ENCODE results near the gene GET4. TPM values are rescaled to one million over a fixed set of nuclear protein-coding genes. Genes with fewer than 3 reads are reported as not detected.

The GET4 gene
- polyA plus RNA-seq, 1 donor (not counting 4 experiments of a cell fraction or from before 2014, with no cell fraction given), result 21.1 TPM

DNA sequence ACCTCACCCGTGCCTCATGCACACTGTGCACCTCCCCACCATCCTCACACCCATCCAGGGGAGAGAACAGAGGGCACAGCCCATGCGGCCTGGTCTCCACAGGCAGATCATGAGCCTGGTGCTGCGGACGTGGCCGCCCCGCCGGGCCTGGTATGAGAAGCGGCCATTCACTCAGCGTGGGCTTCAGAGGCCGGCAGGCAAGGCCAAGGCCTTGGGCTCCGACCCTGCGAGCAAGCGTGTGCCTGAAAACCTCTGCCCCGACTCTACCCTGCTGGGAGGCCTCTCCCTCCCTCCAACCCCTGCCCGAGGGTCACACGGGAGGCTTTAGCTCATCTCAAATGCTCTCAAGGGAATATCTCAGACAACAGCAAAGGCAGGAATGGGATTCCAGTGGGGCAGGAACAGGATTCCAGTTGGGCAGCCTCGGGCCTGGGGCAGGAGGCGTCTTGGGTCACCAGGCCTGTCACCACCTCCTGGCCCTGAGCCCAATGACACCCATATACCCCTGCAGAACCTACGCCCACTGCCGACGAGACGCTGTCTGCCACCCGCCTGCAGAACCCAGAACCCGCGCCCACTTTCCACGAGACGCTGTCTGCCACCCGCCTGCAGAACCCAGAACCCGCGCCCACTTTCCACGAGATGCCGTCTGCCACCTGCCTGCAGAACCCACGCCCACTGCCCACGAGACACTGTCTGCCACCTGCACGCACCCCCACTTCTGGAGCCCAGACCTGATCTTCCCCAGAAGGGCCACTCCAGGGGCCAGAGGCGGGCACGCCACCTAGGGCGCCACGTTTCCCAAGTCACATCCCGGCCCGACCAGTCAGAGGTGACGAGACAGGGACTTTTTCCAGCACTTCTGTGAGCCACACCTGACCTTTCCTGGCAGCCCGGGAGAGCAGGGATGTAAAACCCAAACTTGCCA, 39.2 kb downstream of the GET4 start:
- no peaks in the 10 kb centered on the region for H3K9me3 ChIP-seq (ENCODE audit: control insufficient read depth, low read depth, low read length)
- no peaks in the 10 kb centered on the region for H3K9me1 ChIP-seq (ENCODE audit: control insufficient read depth, extremely low read depth, insufficient read depth, low read length)
- H4K20me1 ChIP-seq (ENCODE audit: control insufficient read depth, extremely low read depth, insufficient read depth, low read length), result no peaks in the 10 kb centered on the region
- no peak overlapping the region for H3K27ac ChIP-seq (ENCODE audit: control insufficient read depth, insufficient read depth, low read length)
- no peak overlapping the region for H2AFZ ChIP-seq (ENCODE audit: control insufficient read depth, low read length)
- no peak for TF ChIP-seq EZH2 (IDR thresholded peaks at IDR 0.05; ENCODE audit: low read length)
- TF ChIP-seq, protein P1, sequence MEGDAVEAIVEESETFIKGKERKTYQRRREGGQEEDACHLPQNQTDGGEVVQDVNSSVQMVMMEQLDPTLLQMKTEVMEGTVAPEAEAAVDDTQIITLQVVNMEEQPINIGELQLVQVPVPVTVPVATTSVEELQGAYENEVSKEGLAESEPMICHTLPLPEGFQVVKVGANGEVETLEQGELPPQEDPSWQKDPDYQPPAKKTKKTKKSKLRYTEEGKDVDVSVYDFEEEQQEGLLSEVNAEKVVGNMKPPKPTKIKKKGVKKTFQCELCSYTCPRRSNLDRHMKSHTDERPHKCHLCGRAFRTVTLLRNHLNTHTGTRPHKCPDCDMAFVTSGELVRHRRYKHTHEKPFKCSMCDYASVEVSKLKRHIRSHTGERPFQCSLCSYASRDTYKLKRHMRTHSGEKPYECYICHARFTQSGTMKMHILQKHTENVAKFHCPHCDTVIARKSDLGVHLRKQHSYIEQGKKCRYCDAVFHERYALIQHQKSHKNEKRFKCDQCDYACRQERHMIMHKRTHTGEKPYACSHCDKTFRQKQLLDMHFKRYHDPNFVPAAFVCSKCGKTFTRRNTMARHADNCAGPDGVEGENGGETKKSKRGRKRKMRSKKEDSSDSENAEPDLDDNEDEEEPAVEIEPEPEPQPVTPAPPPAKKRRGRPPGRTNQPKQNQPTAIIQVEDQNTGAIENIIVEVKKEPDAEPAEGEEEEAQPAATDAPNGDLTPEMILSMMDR (optimal IDR thresholded peaks at IDR 0.05 in 1 of 3, IDR thresholded peaks at IDR 0.05 in 1 of 3, conservative IDR thresholded peaks at IDR 0.05 in 1 of 3; ENCODE audit: extremely low read depth in 1 of 3, insufficient read depth in 2 of 3, low read length in 3 of 3), result no peak
- no peaks in the 10 kb centered on the region for H3K36me3 ChIP-seq (ENCODE audit: control insufficient read depth in 2 of 2, extremely low read depth in 1 of 2, insufficient read depth in 2 of 2, low read length in 2 of 2)
- no peak overlapping the region for H3K4me2 ChIP-seq (ENCODE audit: control insufficient read depth, extremely low read depth, insufficient read depth, low read depth, low read length)
- H3K9ac ChIP-seq (ENCODE audit: control insufficient read depth, extremely low read depth, insufficient read depth, low read length), result no peak overlapping the region
- no peak overlapping the region for H3K4me3 ChIP-seq (ENCODE audit: control insufficient read depth in 2 of 3, extremely low read depth in 1 of 3, insufficient read depth in 2 of 3, low read depth in 1 of 3, low read length in 3 of 3)
- FAIRE-seq (no peak), DNase-seq (ENCODE audit: low read depth, low spot score) (no peak)
- dilution Hi-C loops (cut with MboI; ENCODE audit: extremely low pct_ligation_motif_present, low sequenced_read_pairs), result no loop called here
- peaks cover 10% of the 10 kb centered on the region for H3K27me3 ChIP-seq (ENCODE audit: control insufficient read depth, extremely low read depth, insufficient read depth, low read length)
- no peaks in the 10 kb centered on the region for H3K79me2 ChIP-seq (ENCODE audit: control insufficient read depth, insufficient read depth, low read length)
- H3K4me1 ChIP-seq (ENCODE audit: control insufficient read depth, extremely low read depth, insufficient read depth, low read length), result peaks cover 19% of the 10 kb centered on the region

DNA sequence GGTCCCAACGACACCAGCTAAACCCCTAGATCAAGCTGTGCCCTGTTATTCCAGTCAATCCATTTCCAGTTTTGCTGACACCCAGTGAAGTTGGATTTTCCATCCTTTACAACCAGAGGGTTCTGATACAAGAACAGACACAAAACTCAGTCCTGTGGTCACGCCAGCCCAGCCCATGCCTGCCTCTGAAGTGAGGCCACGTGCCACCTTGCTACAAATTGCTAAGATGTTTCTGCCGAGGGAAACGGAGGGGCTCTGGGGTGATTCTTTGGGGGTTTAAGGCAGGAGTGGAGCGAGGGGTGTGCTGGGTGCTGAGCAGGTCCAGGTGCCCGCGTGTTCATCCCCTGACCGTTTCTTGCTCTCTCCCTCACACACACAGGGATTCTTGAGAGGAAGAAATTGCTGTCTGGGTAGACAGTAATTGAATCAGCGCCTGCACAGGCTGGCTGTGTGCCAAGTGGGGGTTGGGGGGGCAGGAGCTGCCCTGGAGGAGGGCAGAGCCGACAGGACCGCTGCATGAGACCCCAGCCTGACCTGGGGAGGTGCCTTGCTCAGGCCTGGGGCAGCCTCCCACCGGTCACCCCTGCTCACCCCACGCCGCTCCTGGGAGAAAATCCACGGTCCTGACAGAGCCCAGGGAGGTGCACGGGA, 40.1 kb downstream of the GET4 start:
- H4K20me1 ChIP-seq (ENCODE audit: control insufficient read depth, extremely low read depth, insufficient read depth, low read length), result no peaks in the 10 kb centered on the region
- FAIRE-seq (no peak), DNase-seq (ENCODE audit: low read depth, low spot score) (no peak)
- no peaks in the 10 kb centered on the region for H3K36me3 ChIP-seq (ENCODE audit: control insufficient read depth in 2 of 2, extremely low read depth in 1 of 2, insufficient read depth in 2 of 2, low read length in 2 of 2)
- no peak overlapping the region for H3K27ac ChIP-seq (ENCODE audit: control insufficient read depth, insufficient read depth, low read length)
- no peaks in the 10 kb centered on the region for H3K9me1 ChIP-seq (ENCODE audit: control insufficient read depth, extremely low read depth, insufficient read depth, low read length)
- H3K79me2 ChIP-seq (ENCODE audit: control insufficient read depth, insufficient read depth, low read length), result no peaks in the 10 kb centered on the region
- H3K9ac ChIP-seq (ENCODE audit: control insufficient read depth, extremely low read depth, insufficient read depth, low read length), result no peak overlapping the region
- H3K27me3 ChIP-seq (ENCODE audit: control insufficient read depth, extremely low read depth, insufficient read depth, low read length), result peaks cover 10% of the 10 kb centered on the region
- no peak overlapping the region for H3K4me3 ChIP-seq (ENCODE audit: control insufficient read depth in 2 of 3, extremely low read depth in 1 of 3, insufficient read depth in 2 of 3, low read depth in 1 of 3, low read length in 3 of 3)
- H3K4me2 ChIP-seq (ENCODE audit: control insufficient read depth, extremely low read depth, insufficient read depth, low read depth, low read length), result no peak overlapping the region
- TF ChIP-seq, protein P1 (optimal IDR thresholded peaks at IDR 0.05 in 1 of 3, IDR thresholded peaks at IDR 0.05 in 1 of 3, conservative IDR thresholded peaks at IDR 0.05 in 1 of 3; ENCODE audit: extremely low read depth in 1 of 3, insufficient read depth in 2 of 3, low read length in 3 of 3), result no peak
- TF ChIP-seq EZH2 (IDR thresholded peaks at IDR 0.05; ENCODE audit: low read length), result no peak
- H2AFZ ChIP-seq (ENCODE audit: control insufficient read depth, low read length), result no peak overlapping the region
- dilution Hi-C loops (cut with MboI; ENCODE audit: extremely low pct_ligation_motif_present, low sequenced_read_pairs), result no loop called here
- H3K4me1 ChIP-seq (ENCODE audit: control insufficient read depth, extremely low read depth, insufficient read depth, low read length), result peaks cover 19% of the 10 kb centered on the region
- H3K9me3 ChIP-seq (ENCODE audit: control insufficient read depth, low read depth, low read length), result no peaks in the 10 kb centered on the region
